NCI-H524 (cell line): Measurements from ENCODE around the gene VTI1A.
"Not testable (repeated sequence)": the region's sequence is repeated elsewhere in the genome, so short reads cannot be mapped to it uniquely, and the experiment has no call there.

Experiments
- DNase-seq, 2 experiments: peaks; one replicate each; lab custom pipeline; 2025; lab: John Stamatoyannopoulos, UW

Gene VTI1A

GRCh38 chr10:112446855-112447619, at the start of gene VTI1A, which contains the start of gene ZDHHC6:
VTI1A (plus strand) TSS chr10:112447215; CDS start chr10:112447374, 159 bp downstream.
ZDHHC6 (minus strand) TSS chr10:112446914; CDS start chr10:112445436, 1,478 bp downstream.
- peak; percentile 14 to 56 for DNase-seq

GRCh38 chr10:112397592-112397991, 49.4 kb upstream of the VTI1A start:
- no peak for DNase-seq

GRCh38 chr10:112402917-112403316, 44.1 kb upstream of the VTI1A start:
- no peak for DNase-seq

- no peak for DNase-seq
Measured at GRCh38 chr10:112404617-112405016, 42.4 kb upstream of the VTI1A start.

GRCh38 chr10:112406806-112407205, 40.2 kb upstream of the VTI1A start:
- not testable (repeated sequence) for DNase-seq

- DNase-seq = no peak
Measured at GRCh38 chr10:112407696-112408095, 39.3 kb upstream of the VTI1A start.

- DNase-seq = no peak
Measured at GRCh38 chr10:112409299-112409698, 37.7 kb upstream of the VTI1A start.

GRCh38 chr10:112409755-112410154, 37.3 kb upstream of the VTI1A start:
- no peak for DNase-seq

GRCh38 chr10:112412696-112413095, 34.3 kb upstream of the VTI1A start:
- no peak for DNase-seq

- no peak for DNase-seq
Measured at GRCh38 chr10:112421731-112422130, 25.3 kb upstream of the VTI1A start.

- DNase-seq = no peak
Measured at GRCh38 chr10:112424651-112425050, 22.4 kb upstream of the VTI1A start.

GRCh38 chr10:112426111-112426510, 20.9 kb upstream of the VTI1A start:
- no peak for DNase-seq

- DNase-seq = no peak
Measured at GRCh38 chr10:112429147-112429546, 17.9 kb upstream of the VTI1A start.

- no peak for DNase-seq
Measured at GRCh38 chr10:112429654-112430230, 17.3 kb upstream of the VTI1A start.

GRCh38 chr10:112433136-112433535, 13.9 kb upstream of the VTI1A start:
- DNase-seq = no peak

- peak in 1 of 2 experiments; percentile 3 for DNase-seq
Measured at GRCh38 chr10:112434988-112435619, 11.9 kb upstream of the VTI1A start.

- DNase-seq = no peak
Measured at GRCh38 chr10:112438356-112438755, 8.7 kb upstream of the VTI1A start.

- DNase-seq = no peak
Measured at GRCh38 chr10:112441520-112441919, 5.5 kb upstream of the VTI1A start.

GRCh38 chr10:112442063-112442462, 5.0 kb upstream of the VTI1A start:
- no peak for DNase-seq

- no peak for DNase-seq
Measured at GRCh38 chr10:112446055-112446854, 760 bp upstream of the VTI1A start.

GRCh38 chr10:112447620-112447928, 559 bp downstream of the VTI1A start:
- no peak for DNase-seq

- DNase-seq = no peak
Measured at GRCh38 chr10:112448888-112449287, 1.9 kb downstream of the VTI1A start.
